A549 (cell line): ENCODE measurements around the gene CDK17. TPM values are rescaled to one million over a fixed set of nuclear protein-coding genes. Genes with fewer than 3 reads are reported as not detected.
"Not testable (repeated sequence)": the region's sequence is repeated elsewhere in the genome, so short reads cannot be mapped to it uniquely, and the experiment has no call there.

Source experiments
- ATAC-seq, 2 experiments: fragments of 200-7000 bp in 1 of 2; fragments of >200 bp in 1 of 2; cut with Nextera tagmentation in 1 of 2; cut with Tn5 transposase in 1 of 2; 3 replicates each; pipeline versions ENCODE4 v1.8.0 to v1.9.1; 2018 to 2020; ENCODE audit warnings: mild to moderate bottlenecking in 1 of 2, moderate library complexity in 1 of 2
- CTCF ChIA-PET: fragments of 300-600 bp; sonication (Branson Sonifier 250); formaldehyde crosslinking; extraction: SDS; loops from one replicate; lab custom pipeline; 2021; ENCODE audit warnings: antibody characterized with exemption, inconsistent platforms; lab: Yijun Ruan, JAX
- POLR2A ChIA-PET: fragments of 350-600 bp; formaldehyde crosslinking; extraction: SDS; loops from one replicate; lab custom pipeline; 2021; ENCODE audit warnings: antibody characterized with exemption, inconsistent platforms; lab: Yijun Ruan, JAX
- DNase-seq, 2 experiments: peaks; one replicate each; pipeline versions ENCODE4 v3.0.0 to v3.0.0-alpha.2; 2011 to 2016; ENCODE audit warnings: low read depth in 1 of 2, low spot score in 1 of 2
- FAIRE-seq: peaks from 2 replicates; lab custom pipeline; 2011; peaks lifted over from hg19 to GRCh38; lab: Jason Lieb, UNC
- H3K27ac ChIP-seq, 2 experiments: fragments of >200 bp; sonication (Bioruptor Twin); formaldehyde crosslinking; 3 replicates each; pipeline ENCODE4 v1.5.1; 2016 to 2017
- H3K4me1 ChIP-seq: fragments of >200 bp; sonication (Bioruptor Twin); formaldehyde crosslinking; 3 replicates; pipeline ENCODE4 v1.6.1; 2016
- H3K4me2 ChIP-seq: fragments of >200 bp; sonication (Bioruptor Twin); formaldehyde crosslinking; 3 replicates; pipeline ENCODE4 v1.6.1; 2016
- H3K4me3 ChIP-seq: fragments of >200 bp; sonication (Bioruptor Twin); formaldehyde crosslinking; 3 replicates; pipeline ENCODE4 v1.5.1; 2016
- H3K9me3 ChIP-seq: fragments of >200 bp; sonication (Bioruptor Twin); formaldehyde crosslinking; 3 replicates; pipeline ENCODE4 v1.6.1; 2016
- EHMT2 ChIP-seq: fragments of 200-600 bp; sonication (generic); IDR thresholded peaks from 2 replicates; pipeline ENCODE4 v1.6.1; 2016; ENCODE audit warnings: antibody characterized with exemption, low read depth, mild to moderate bottlenecking, moderate library complexity
- EP300 ChIP-seq, 2 experiments: fragments of >200 bp; sonication (Bioruptor Twin); formaldehyde crosslinking; IDR thresholded peaks; 2 replicates in 1 of 2; 3 replicates in 1 of 2; pipeline ENCODE4 v1.6.1; 2016 to 2017
- ESRRA ChIP-seq: fragments of 150-350 bp; IDR thresholded peaks from 2 replicates; pipeline ENCODE4 v1.6.1; 2014; ENCODE audit warnings: mild to moderate bottlenecking, low read length, borderline replicate concordance
- FOSB ChIP-seq: fragments of 250-450 bp; sonication (Bioruptor Pico); IDR thresholded peaks from 2 replicates; pipeline ENCODE4 v1.5.0; 2020; ENCODE audit warnings: mild to moderate bottlenecking, moderate library complexity
- HOXA7 ChIP-seq: fragments of 250-450 bp; sonication (Bioruptor Pico); IDR thresholded peaks from 2 replicates; pipeline ENCODE4 v1.5.0; 2020; ENCODE audit warnings: mild to moderate bottlenecking, moderate library complexity
- HOXB13 ChIP-seq: fragments of 250-450 bp; sonication (Bioruptor Pico); IDR thresholded peaks from 2 replicates; pipeline ENCODE4 v1.5.0; 2020; ENCODE audit warnings: low read depth, mild to moderate bottlenecking, moderate library complexity
- HOXB5 ChIP-seq: fragments of 250-450 bp; sonication (Bioruptor Pico); IDR thresholded peaks from 2 replicates; pipeline ENCODE4 v1.5.0; 2020; ENCODE audit warnings: mild to moderate bottlenecking, moderate library complexity
- JUN ChIP-seq, 2 experiments: fragments of >200 bp; sonication (Bioruptor Twin); formaldehyde crosslinking; IDR thresholded peaks; 2 replicates in 1 of 2; 3 replicates in 1 of 2; pipeline ENCODE4 v1.6.1; 2016 to 2017
- PHF8 ChIP-seq: fragments of 200-600 bp; sonication (generic); IDR thresholded peaks from 2 replicates; pipeline ENCODE4 v1.6.1; 2016; ENCODE audit warnings: low read depth, mild to moderate bottlenecking, antibody characterized with exemption, moderate library complexity, borderline replicate concordance
- RARB ChIP-seq: fragments of 250-450 bp; sonication (Bioruptor Pico); IDR thresholded peaks from 2 replicates; pipeline ENCODE4 v1.8.0; 2021; ENCODE audit warnings: mild to moderate bottlenecking, moderate library complexity
- RCOR1 ChIP-seq: fragments of 150-350 bp; IDR thresholded peaks from 2 replicates; pipeline ENCODE4 v1.6.1; 2014; ENCODE audit warnings: antibody characterized with exemption, low read length, low read depth
- SREBF2 ChIP-seq: fragments of 450-650 bp; IDR thresholded peaks from 2 replicates; pipeline ENCODE4 v1.6.1; 2014; ENCODE audit warnings: mild to moderate bottlenecking, moderate library complexity
- ZFP36 ChIP-seq: fragments of 450-650 bp; IDR thresholded peaks from 2 replicates; pipeline ENCODE4 v1.6.1; 2014; ENCODE audit warnings: borderline replicate concordance; ENCODE audit not compliant: partially characterized antibody
- WGBS: methylation state at CpG from one replicate; pipeline ENCODE4 v1.1.6; 2017; ENCODE audit errors: missing lambda C conversion rate; 5-methylcytosine and 5-hydroxymethylcytosine counted together
- polyA plus RNA-seq, 4 experiments: library from polyadenylated mRNA; depleted of rRNA in 3 of 4; stranded (reverse); fragments of >200 nt; fragmentation: RNase III in 1 of 4; extraction: RNeasy Plus Mini Kit Qiagen cat#74134 plus additional on column Dnase treatment in 1 of 4; gene quantifications; 2 replicates in 3 of 4; 3 replicates in 1 of 4; pipeline ENCODE4 v1.2.3, GENCODE V29; 2011 to 2017
- TF ChIP-seq, protein P1 (sequence below): IDR thresholded peaks from 2 replicates; pipeline ENCODE4 v1.6.1; 2012

Gene CDK17
- polyA plus RNA-seq, 2 of the 4 experiments (the other 2 are of a cell fraction): 11.4 to 43.5 TPM

GRCh38 chr12:96323906-96324305, 76.3 kb downstream of the CDK17 start (continued):
- TF ChIP-seq EP300 (IDR thresholded peaks at IDR 0.05) (no peak), RARB (CRISPR knock-in tag) (no peak)

DNA sequence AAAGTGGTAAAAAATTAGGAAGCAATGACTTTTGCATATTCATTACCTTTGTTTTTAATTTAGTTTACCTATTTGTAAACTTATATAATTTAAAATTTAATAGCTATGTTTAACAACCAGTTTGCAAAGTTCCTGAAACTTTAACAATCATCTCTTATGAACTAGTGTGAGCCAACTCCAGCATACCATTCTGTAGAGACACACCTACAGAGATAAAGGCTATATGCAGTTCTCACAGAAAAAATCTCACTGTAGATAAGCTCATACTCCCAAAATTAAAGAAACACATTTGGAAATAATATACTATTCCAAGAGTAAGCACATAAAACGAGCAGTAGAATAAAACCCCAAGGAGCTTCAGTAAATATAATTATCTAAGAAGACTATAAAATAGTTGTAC, 77.5 kb downstream of the CDK17 start:
- no peaks in the 10 kb centered on the region for H3K4me1 ChIP-seq
- ChIA-PET POLR2A (no interaction called here), CTCF (no interaction called here)
- ATAC-seq: no peak
- H3K4me2 ChIP-seq: no peak overlapping the region
- TF ChIP-seq, protein P1, sequence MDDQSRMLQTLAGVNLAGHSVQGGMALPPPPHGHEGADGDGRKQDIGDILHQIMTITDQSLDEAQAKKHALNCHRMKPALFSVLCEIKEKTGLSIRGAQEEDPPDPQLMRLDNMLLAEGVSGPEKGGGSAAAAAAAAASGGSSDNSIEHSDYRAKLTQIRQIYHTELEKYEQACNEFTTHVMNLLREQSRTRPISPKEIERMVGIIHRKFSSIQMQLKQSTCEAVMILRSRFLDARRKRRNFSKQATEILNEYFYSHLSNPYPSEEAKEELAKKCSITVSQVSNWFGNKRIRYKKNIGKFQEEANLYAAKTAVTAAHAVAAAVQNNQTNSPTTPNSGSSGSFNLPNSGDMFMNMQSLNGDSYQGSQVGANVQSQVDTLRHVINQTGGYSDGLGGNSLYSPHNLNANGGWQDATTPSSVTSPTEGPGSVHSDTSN: no peak
- no peak for DNase-seq
- FAIRE-seq: no peak
- no peaks in the 10 kb centered on the region for H3K9me3 ChIP-seq
- 86% methylated on average over 1 of the region's 1 CpG for WGBS
- H3K4me3 ChIP-seq: no peak overlapping the region
- no peak overlapping the region for H3K27ac ChIP-seq

DNA sequence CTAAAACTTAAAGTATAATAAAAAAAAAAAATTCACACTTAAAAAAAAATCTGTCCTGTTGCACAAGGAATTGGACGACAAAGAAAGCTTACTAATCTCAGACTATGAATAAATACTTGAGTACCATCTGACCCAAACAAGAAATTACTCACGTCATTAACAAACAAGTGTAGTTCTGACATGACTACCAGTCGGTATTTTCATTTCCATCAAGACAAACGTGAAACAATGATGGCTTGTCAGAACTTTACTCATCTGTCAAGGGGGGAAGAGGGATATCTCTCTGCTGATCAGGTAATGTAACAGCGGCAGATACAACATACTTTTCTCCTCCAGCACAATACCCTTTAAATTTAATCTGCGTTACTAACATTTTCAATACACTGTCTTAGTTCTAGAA, 78.3 kb downstream of the CDK17 start:
- DNase-seq: no peak
- H3K4me2 ChIP-seq: no peak overlapping the region
- H3K4me3 ChIP-seq: no peak overlapping the region
- CTCF ChIA-PET: no interaction called here
- no peak overlapping the region for H3K27ac ChIP-seq
- ATAC-seq: no peak
- POLR2A ChIA-PET: no interaction called here
- H3K4me1 ChIP-seq: no peaks in the 10 kb centered on the region
- no peaks in the 10 kb centered on the region for H3K9me3 ChIP-seq
- TF ChIP-seq SREBF2 (no peak), PHF8 (no peak), FOSB (CRISPR knock-in tag) (no peak), ESRRA (no peak)
- 91% methylated on average over 6 of the region's 6 CpGs for WGBS
- no peak for FAIRE-seq

DNA sequence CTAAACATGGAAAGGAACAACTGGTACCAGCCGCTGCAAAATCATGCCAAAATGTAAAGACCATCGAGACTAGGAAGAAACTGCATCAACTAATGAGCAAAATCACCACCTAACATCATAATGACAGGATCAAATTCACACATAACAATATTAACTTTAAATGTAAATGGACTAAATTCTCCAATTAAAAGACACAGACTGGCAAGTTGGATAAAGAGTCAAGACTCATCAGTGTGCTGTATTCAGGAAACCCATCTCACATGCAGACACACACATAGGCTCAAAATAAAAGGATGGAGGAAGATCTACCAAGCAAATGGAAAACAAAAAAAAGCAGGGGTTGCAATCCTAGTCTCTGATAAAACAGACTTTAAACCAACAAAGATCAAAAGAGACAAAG, 82.4 kb downstream of the CDK17 start:
- H3K27ac ChIP-seq, POLR2A ChIA-PET, H3K4me3 ChIP-seq, H3K4me2 ChIP-seq, ATAC-seq, H3K4me1 ChIP-seq, DNase-seq, CTCF ChIA-PET, H3K9me3 ChIP-seq, FAIRE-seq: not testable (repeated sequence)
- WGBS: 76% methylated on average over 2 of the region's 2 CpGs

DNA sequence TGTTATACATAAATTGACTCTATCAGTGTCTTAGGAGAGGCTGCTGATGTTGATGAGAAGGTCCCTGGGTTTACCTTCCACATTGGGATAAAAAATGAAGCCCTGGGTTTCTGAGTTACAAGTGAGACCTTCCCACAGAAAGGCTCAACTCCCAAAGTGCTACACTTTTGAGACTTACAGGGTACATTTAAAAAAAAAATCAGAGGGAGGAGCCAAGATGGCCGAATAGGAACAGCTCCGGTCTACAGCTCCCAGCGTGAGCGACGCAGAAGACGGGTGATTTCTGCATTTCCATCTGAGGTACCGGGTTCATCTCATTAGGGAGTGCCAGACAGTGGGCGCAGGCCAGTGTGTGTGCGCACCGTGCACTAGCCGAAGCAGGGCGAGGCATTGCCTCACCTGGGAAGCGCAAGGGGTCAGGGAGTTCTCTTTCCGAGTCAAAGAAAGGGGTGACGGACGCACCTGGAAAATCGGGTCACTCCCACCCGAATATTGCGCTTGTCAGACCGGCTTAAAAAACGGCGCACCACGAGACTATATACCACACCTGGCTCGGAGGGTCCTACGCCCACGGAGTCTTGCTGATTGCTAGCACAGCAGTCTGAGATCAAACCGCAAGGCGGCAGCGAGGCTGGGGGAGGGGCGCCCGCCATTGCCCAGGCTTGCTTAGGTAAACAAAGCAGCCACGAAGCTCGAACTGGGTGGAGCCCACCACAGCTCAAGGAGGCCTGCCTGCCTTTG, 84.3 kb downstream of the CDK17 start:
- DNase-seq, H3K9me3 ChIP-seq, POLR2A ChIA-PET, FAIRE-seq, H3K4me1 ChIP-seq: not testable (repeated sequence)
- ATAC-seq: peak in 1 of 2 experiments; percentile 64; a peak in 3 of 6 replicates
- Histone ChIP-seq H3K27ac (peak overlapping the region; percentile 60 to 61), H3K4me3 (peak overlapping the region; percentile 41), H3K4me2 (peak overlapping the region; percentile 55)
- WGBS: 79% methylated on average over 28 of the region's 33 CpGs
- CTCF ChIA-PET: interaction anchor here (0.6 kb wide), 1 partner anchor 401 kb away, joined by 4 read pairs; no protein-coding TSS in a partner anchor

DNA sequence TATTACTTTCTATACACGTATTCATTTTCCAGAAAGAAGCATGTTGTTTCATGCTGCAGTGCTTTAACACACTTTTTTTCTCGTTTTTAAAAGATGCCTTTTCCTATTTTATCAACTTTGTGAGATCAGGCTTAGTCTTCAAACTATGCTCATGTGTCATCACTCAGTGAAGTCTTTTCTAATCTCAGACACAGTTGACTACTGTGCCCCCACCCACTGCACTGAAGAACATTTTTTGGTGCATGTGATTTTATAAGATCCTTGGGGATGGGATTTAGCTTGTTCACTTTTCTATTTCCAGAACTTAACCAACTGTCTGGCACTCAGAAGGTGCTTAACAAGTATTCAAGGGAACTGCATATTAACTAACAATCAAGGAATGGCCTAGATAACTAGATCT, 85.5 kb downstream of the CDK17 start:
- FAIRE-seq: no peak
- DNase-seq: no peak
- H3K4me2 ChIP-seq: no peak overlapping the region
- H3K27ac ChIP-seq: no peak overlapping the region
- peaks cover 4% of the 10 kb centered on the region; the same call in 1 of the 3 replicates for H3K4me1 ChIP-seq
- no peaks in the 10 kb centered on the region for H3K9me3 ChIP-seq
- 76% methylated on average over 2 of the region's 2 CpGs for WGBS
- no peak overlapping the region for H3K4me3 ChIP-seq
- TF ChIP-seq RCOR1 (no peak), JUN (IDR thresholded peaks at IDR 0.05) (no peak), HOXA7 (no peak), HOXB13 (CRISPR knock-in tag) (no peak), ZFP36 (no peak), EHMT2 (no peak), HOXB5 (CRISPR knock-in tag) (no peak)
- TF ChIP-seq, protein P1: no peak
- POLR2A ChIA-PET: no interaction called here
- no peak for ATAC-seq
- CTCF ChIA-PET: interaction anchor here (1.2 kb wide), 1 partner anchor 12 kb away, joined by 4 read pairs; no protein-coding TSS in a partner anchor
